HCT116 (cell line): Measurements from ENCODE around the gene SRGAP1.

Experiments used
- CBX3 ChIP-seq: IDR thresholded peaks from 2 replicates; pipeline ENCODE4 v1.6.1; 2012; ENCODE audit warnings: low read depth
- CEBPB ChIP-seq: IDR thresholded peaks from 2 replicates; pipeline ENCODE4 v1.6.1; 2012; ENCODE audit warnings: low read depth
- EGR1 ChIP-seq: IDR thresholded peaks from 2 replicates; pipeline ENCODE4 v1.6.1; 2012; ENCODE audit warnings: low read depth
- EZH2 ChIP-seq: fragments of 200-600 bp; sonication (generic); IDR thresholded peaks from 2 replicates; pipeline ENCODE4 v1.6.1; 2017; ENCODE audit warnings: antibody characterized with exemption, mixed run types
- POLR2A ChIP-seq: IDR thresholded peaks from 2 replicates; pipeline ENCODE4 v1.7.0; 2011; ENCODE audit warnings: borderline replicate concordance; ENCODE audit not compliant: insufficient read depth, insufficient read length; ENCODE audit errors: extremely low read depth
- POLR2AphosphoS5 ChIP-seq: IDR thresholded peaks from 2 replicates; pipeline ENCODE4 v1.6.1; 2011; ENCODE audit warnings: mild to moderate bottlenecking, low read depth, low read length, moderate library complexity
- RAD21 ChIP-seq: IDR thresholded peaks from 2 replicates; pipeline ENCODE4 v1.6.1; 2012; ENCODE audit warnings: low read depth, mild to moderate bottlenecking
- SIN3A ChIP-seq: IDR thresholded peaks from 2 replicates; pipeline ENCODE4 v1.6.1; 2012; ENCODE audit warnings: low read depth
- SP1 ChIP-seq: IDR thresholded peaks from 2 replicates; pipeline ENCODE4 v1.6.1; 2012; ENCODE audit warnings: low read depth
- YY1 ChIP-seq: IDR thresholded peaks from 2 replicates; pipeline ENCODE4 v1.6.1; 2011; ENCODE audit warnings: low read length, low read depth, moderate library complexity, mild to moderate bottlenecking; ENCODE audit not compliant: insufficient replicate concordance; ENCODE audit errors: extremely low read depth
- TF ChIP-seq, protein P1 (sequence below), 3 experiments: fragments of 200-600 bp in 1 of 3; sonication (generic) in 1 of 3; IDR thresholded peaks in 2 of 3; conservative IDR thresholded peaks in 1 of 3; 2 replicates each; pipeline ENCODE4 v1.5.1; 2012 to 2017; ENCODE audit warnings: low read depth in 2 of 3, low read length in 2 of 3, antibody characterized with exemption in 1 of 3, borderline replicate concordance in 1 of 3, control low read depth in 1 of 3, mild to moderate bottlenecking in 1 of 3, mixed read lengths in 1 of 3, mixed run types in 1 of 3, moderate library complexity in 1 of 3; ENCODE audit not compliant: insufficient read depth in 1 of 3
- TF ChIP-seq, protein P2 (sequence below): IDR thresholded peaks from 2 replicates; pipeline ENCODE4 v1.6.1; 2012; ENCODE audit warnings: low read depth
- TF ChIP-seq, protein P3 (sequence below): IDR thresholded peaks from 2 replicates; pipeline ENCODE4 v1.6.1; 2012
- TF ChIP-seq, protein P4 (sequence below): IDR thresholded peaks from 2 replicates; pipeline ENCODE4 v1.6.1; 2012

GRCh38 chr12:63885401-63885800 lies 40.9 kb downstream of the SRGAP1 start:
- TF ChIP-seq, protein P1, sequence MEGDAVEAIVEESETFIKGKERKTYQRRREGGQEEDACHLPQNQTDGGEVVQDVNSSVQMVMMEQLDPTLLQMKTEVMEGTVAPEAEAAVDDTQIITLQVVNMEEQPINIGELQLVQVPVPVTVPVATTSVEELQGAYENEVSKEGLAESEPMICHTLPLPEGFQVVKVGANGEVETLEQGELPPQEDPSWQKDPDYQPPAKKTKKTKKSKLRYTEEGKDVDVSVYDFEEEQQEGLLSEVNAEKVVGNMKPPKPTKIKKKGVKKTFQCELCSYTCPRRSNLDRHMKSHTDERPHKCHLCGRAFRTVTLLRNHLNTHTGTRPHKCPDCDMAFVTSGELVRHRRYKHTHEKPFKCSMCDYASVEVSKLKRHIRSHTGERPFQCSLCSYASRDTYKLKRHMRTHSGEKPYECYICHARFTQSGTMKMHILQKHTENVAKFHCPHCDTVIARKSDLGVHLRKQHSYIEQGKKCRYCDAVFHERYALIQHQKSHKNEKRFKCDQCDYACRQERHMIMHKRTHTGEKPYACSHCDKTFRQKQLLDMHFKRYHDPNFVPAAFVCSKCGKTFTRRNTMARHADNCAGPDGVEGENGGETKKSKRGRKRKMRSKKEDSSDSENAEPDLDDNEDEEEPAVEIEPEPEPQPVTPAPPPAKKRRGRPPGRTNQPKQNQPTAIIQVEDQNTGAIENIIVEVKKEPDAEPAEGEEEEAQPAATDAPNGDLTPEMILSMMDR (IDR thresholded peaks at IDR 0.05 in 2 of 3, conservative IDR thresholded peaks at IDR 0.05 in 1 of 3; ENCODE audit: borderline replicate concordance in 1 of 3, insufficient read depth in 1 of 3, low read depth in 2 of 3, low read length in 2 of 3) = no peak
- TF ChIP-seq, protein P2, sequence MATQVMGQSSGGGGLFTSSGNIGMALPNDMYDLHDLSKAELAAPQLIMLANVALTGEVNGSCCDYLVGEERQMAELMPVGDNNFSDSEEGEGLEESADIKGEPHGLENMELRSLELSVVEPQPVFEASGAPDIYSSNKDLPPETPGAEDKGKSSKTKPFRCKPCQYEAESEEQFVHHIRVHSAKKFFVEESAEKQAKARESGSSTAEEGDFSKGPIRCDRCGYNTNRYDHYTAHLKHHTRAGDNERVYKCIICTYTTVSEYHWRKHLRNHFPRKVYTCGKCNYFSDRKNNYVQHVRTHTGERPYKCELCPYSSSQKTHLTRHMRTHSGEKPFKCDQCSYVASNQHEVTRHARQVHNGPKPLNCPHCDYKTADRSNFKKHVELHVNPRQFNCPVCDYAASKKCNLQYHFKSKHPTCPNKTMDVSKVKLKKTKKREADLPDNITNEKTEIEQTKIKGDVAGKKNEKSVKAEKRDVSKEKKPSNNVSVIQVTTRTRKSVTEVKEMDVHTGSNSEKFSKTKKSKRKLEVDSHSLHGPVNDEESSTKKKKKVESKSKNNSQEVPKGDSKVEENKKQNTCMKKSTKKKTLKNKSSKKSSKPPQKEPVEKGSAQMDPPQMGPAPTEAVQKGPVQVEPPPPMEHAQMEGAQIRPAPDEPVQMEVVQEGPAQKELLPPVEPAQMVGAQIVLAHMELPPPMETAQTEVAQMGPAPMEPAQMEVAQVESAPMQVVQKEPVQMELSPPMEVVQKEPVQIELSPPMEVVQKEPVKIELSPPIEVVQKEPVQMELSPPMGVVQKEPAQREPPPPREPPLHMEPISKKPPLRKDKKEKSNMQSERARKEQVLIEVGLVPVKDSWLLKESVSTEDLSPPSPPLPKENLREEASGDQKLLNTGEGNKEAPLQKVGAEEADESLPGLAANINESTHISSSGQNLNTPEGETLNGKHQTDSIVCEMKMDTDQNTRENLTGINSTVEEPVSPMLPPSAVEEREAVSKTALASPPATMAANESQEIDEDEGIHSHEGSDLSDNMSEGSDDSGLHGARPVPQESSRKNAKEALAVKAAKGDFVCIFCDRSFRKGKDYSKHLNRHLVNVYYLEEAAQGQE = no peak
- TF ChIP-seq YY1 = no peak
- no peak for TF ChIP-seq POLR2A
- no peak for TF ChIP-seq SP1
- no peak for TF ChIP-seq POLR2AphosphoS5
- no peak for TF ChIP-seq EZH2
- no peak for TF ChIP-seq CEBPB
- no peak for TF ChIP-seq CBX3
- TF ChIP-seq SIN3A = no peak
- TF ChIP-seq, protein P3, sequence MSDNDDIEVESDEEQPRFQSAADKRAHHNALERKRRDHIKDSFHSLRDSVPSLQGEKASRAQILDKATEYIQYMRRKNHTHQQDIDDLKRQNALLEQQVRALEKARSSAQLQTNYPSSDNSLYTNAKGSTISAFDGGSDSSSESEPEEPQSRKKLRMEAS = no peak
- TF ChIP-seq EGR1 = no peak
- TF ChIP-seq RAD21 = no peak
- TF ChIP-seq, protein P4, sequence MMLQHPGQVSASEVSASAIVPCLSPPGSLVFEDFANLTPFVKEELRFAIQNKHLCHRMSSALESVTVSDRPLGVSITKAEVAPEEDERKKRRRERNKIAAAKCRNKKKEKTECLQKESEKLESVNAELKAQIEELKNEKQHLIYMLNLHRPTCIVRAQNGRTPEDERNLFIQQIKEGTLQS = no peak
